Fibroblast of peridontal ligament (primary cell): ENCODE results near the gene MYBL2.

Experiments
- DNase-seq: peaks from one replicate; pipeline ENCODE4 v3.0.0-alpha.2; 2010; ENCODE audit errors: extremely low read depth

The MYBL2 gene

DNA sequence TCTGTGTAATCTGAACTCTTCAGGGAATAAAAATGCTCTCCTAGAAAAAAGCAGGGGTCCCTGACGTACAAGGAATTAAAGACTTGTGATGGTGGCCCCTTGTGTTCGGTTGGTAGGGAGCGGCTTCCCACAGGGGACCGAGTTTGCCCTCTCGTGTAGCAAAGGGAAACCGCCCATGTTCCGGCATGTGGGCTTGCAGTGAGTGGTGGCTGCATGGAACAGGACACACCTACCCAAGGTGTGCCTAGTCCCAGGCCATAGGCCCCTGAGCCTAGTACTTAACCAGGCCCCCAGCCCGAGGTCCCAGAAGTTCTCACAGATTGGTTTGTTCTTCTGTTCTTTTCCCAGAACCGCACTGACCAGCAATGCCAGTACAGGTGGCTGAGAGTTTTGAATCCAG, 15.5 kb downstream of the MYBL2 start:
- no peak for DNase-seq

DNA sequence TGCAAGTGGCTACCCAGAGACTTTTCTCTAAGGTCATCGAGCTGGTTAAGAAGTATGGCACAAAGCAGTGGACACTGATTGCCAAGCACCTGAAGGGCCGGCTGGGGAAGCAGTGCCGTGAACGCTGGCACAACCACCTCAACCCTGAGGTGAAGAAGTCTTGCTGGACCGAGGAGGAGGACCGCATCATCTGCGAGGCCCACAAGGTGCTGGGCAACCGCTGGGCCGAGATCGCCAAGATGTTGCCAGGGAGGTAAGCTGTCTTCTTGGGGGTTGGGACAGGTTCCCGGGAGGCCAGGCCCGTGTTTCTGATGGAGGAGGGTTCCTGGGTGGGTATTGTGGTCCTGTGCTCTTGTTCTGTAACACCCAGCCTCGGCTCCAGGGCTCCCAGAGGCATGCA, 19.9 kb downstream of the MYBL2 start:
- no peak for DNase-seq

DNA sequence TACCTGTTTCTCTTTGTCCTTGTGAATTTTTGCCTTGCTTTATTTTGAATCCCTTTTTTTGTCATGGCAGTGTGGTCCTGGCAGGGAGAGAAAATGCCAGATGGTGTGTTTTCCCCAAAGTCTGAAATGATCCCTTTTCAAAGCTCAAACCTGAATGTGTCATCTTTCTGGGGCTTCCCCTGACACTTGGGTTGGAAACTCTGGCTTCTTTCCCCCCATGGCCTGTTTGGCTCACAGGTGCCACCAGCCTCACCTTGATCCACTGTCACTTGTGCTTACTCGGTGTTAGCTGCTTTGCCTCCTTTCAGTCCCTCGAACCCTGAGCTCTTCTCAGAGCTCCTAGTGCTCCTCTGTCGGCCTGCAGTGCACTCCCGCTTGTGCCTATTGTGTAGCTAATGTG, 22.3 kb downstream of the MYBL2 start:
- no peak for DNase-seq

DNA sequence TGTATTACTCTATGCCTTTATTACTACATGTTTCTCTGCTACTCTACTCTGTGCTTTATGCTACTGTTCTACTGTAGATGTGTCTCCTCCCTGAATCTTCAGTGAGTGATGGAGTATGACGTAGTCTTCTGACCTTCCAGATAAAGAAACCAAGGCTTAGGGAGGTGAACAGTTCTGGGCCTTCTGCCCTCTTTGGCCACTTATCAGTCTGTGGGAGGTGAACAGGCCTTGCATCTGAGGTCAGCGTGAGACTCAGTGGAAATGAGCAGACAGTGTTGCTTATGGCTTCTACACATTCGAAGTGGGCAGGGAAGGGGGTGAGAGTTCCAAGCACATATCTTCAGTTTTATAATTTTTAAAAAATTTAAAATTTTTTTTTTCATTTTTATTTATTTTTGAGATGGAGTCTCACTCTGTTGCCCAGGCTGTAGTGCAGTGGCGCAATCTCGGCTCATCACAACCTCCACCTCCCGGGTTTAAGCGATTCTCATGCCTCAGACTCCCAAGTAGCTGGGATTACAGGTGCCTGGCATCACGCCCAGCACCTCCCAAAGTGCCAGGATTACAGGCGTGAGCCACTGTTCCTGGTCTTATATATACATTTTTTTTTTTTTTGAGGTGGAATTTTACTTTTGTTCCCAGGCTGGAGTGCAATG, 24.2 kb downstream of the MYBL2 start:
- DNase-seq: no peak

GRCh38 chr20:43691928-43692524, 25.1 kb downstream of the MYBL2 start:
- DNase-seq: peak; percentile 33

DNA sequence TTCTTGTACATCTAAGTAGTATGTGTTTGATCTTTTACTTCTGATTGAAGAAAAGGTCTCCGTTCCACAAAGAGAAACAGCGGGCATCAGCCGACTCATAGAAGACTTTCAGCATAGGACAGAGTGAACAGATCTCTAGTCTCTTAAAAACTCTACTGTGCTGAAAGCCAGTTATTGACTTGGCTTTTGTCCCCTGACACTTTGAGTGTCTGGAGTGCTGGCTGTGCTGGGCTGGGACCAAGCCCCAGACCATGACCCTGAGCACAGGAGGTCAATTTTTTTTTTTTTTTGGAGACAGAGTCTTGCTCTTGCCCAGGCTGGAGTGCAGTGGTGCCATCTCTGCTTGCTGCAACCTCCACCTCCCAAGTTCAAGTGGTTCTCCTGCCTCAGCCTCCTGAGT, 27.8 kb downstream of the MYBL2 start:
- no peak for DNase-seq

- DNase-seq: no peak
These were observed 28.7 kb downstream of the MYBL2 start for GRCh38 chr20:43695571-43695970.

GRCh38 chr20:43699941-43700565, 33.1 kb downstream of the MYBL2 start:
- no peak for DNase-seq

DNA sequence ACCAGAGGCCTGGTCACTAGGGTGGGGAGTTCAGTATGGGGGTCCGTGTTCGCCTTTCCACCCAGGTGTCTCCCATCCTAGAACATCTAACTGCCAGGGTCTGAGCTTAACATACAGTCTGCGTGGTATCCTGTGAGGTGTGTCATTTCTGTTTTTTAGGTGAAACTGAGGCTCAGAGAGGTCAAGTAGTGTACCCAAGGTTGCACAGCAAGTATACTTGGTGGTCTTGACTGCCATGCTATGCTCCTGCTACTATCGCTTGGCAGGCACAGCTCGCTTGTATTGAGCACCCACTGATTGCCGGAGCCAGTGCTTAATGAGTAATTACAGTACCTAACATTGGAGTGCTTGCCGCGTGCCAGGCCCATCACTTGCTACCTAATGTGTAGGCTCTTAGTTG, 33.7 kb downstream of the MYBL2 start:
- DNase-seq: no peak

DNA sequence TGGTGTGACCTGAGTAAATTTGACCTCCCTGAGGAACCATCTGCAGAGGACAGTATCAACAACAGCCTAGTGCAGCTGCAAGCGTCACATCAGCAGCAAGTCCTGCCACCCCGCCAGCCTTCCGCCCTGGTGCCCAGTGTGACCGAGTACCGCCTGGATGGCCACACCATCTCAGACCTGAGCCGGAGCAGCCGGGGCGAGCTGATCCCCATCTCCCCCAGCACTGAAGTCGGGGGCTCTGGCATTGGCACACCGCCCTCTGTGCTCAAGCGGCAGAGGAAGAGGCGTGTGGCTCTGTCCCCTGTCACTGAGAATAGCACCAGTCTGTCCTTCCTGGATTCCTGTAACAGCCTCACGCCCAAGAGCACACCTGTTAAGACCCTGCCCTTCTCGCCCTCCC, 35.6 kb downstream of the MYBL2 start:
- DNase-seq: no peak

- no peak for DNase-seq
These were observed 43.6 kb downstream of the MYBL2 start for GRCh38 chr20:43710370-43711044.

DNA sequence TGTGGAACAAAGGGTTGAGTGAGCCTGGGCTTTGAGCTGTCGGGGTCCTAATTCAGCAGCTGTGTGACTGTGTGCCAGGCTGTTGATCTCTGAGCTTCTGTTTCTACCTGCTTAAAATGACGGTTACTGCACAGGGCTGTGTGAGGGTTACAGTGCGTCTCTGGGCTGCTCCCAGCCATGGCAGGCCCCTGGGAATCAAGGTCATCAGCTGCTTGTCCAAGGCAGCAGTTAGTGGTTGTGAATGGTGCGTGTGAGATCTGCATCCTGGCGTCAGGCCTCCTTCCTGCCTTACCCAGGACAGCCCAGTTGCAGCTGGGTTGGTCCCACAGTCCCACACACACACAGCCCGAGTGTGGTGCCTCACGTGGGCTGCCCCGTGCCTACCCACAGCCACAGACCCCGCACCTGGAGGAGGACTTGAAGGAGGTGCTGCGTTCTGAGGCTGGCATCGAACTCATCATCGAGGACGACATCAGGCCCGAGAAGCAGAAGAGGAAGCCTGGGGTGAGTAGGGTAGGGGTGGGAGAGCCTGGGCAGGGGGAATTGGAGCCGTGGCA, 44.3 kb downstream of the MYBL2 start:
- DNase-seq: no peak

DNA sequence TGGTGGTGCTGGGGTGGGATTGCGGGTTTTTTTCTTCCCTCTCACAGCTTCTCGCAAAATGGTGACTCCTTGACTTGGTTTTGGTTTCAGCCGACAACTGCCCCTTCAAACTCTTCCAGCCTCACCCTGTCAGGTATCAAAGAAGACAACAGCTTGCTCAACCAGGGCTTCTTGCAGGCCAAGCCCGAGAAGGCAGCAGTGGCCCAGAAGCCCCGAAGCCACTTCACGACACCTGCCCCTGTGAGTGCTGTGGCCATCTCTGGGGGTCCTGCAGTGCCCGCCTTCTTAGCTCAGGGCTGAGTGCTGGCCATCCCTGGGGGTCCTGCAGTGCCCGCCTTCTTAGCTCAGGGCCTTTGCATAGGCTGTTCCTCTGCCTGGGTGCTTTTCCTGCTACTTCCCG, 48.1 kb downstream of the MYBL2 start:
- no peak for DNase-seq

GRCh38 chr20:43715511-43715910, 48.6 kb downstream of the MYBL2 start:
- DNase-seq: no peak

- no peak for DNase-seq
These were observed 49.2 kb downstream of the MYBL2 start for GRCh38 chr20:43716123-43716522.

GRCh38 chr20:43716757-43717615, 50.1 kb downstream of the MYBL2 start:
- DNase-seq: no peak

DNA sequence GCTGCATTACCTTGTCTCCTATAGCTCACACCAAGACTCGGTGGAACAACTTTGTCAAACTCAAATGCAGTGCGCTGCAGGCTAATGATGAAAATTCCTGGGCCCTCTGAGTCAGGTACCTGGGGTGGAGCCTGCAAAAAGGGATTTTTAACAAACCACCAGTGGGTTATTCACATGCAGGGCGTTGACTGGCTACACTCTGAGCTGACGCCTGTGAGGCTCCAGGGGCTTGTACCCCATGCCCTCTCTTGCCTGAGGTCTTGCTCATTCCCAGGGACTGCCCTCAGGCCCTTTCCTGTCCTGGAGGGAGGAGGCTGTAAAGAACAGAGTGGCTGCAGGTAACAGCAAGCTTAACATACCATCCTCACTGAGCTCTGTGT, 50.7 kb downstream of the MYBL2 start:
- DNase-seq: no peak

- no peak for DNase-seq
These were observed 53.1 kb downstream of the MYBL2 start for GRCh38 chr20:43720007-43720406.

DNA sequence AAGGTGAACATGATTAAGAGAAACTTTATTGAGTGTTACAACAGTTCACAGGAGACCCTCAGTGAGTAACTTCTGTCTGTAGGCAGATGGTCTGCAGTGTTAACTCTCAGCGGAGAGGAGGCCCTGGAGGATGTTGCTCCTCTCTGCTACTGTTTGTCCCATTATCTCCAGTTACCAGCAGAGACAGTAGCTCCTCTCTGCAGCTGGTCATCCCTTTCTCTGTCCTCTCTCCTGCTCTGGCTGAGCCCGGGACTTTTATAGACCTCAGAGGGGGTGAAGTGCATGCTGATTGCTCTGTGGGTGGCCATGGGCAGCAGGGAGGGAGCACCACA, 54.1 kb downstream of the MYBL2 start:
- no peak for DNase-seq

DNA sequence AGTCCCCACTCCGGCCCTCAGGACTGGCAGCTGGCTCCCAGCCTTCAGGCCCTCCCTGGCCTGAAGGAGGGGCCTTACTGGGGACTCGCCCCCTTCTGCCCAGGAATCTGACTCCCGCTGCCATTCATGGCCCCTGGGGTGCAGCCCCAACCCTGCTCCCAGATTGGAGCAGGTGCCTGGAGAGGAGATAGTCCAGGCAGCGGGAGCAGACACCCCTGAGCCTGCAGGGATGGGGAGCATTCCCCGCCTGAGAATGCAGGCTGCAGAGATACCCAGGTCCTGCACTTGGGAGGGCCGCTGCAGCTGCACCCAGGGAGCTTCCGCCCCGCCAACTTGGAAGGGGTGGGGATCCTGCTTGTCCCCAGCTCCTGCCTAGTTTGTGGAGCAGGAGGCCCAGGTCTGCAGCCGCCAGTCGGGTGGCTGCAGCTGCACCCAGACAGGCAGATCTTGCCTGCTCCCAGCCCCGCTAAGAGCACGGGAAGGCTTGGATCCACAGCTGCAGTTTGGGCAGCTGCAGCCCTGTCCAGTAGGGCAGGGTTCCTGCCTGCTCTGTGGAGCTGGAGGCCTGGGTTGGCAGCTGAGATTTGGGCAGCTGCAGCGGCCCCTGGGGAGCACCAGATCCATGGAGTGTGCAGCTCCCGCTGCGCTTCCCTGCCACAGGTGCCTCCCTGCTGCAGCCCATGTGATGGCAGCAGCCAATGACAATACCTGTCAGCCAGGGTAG, 54.7 kb downstream of the MYBL2 start:
- DNase-seq: no peak

GRCh38 chr20:43722153-43722505, 55.2 kb downstream of the MYBL2 start:
- DNase-seq: no peak
